Fibroblast of lung (primary cell): Measurements from ENCODE around the gene TDRD9. TPM values are rescaled to one million over a fixed set of nuclear protein-coding genes. Genes with fewer than 3 reads are reported as not detected.

Experiments used
- DNase-seq, 2 donors: peaks; one replicate each; pipeline versions ENCODE4 v3.0.0 to v3.0.0-alpha.2; 2010; ENCODE audit warnings: low read depth in 2 of 2
- H2AFZ ChIP-seq: 2 replicates; pipeline ENCODE4 v1.5.1; 2012; ENCODE audit warnings: low read length, control low read depth, inconsistent platforms
- H3K27ac ChIP-seq: 2 replicates; pipeline ENCODE4 v1.5.1; 2011; ENCODE audit warnings: low read length, control low read depth; ENCODE audit not compliant: insufficient read depth
- H3K27me3 ChIP-seq: 2 replicates; pipeline ENCODE4 v1.5.1; 2011; ENCODE audit warnings: mild to moderate bottlenecking, low read length; ENCODE audit not compliant: control insufficient read depth, insufficient read depth
- H3K36me3 ChIP-seq: 2 replicates; pipeline ENCODE4 v1.5.1; 2011; ENCODE audit warnings: low read length; ENCODE audit not compliant: control insufficient read depth, insufficient read depth
- H3K4me1 ChIP-seq: 2 replicates; pipeline ENCODE4 v1.5.1; 2011; ENCODE audit warnings: low read length; ENCODE audit not compliant: control insufficient read depth, insufficient read depth; ENCODE audit errors: extremely low read depth
- H3K4me2 ChIP-seq: 2 replicates; pipeline ENCODE4 v1.5.1; 2011; ENCODE audit warnings: low read length, control low read depth; ENCODE audit not compliant: insufficient read depth; ENCODE audit errors: extremely low read depth
- H3K4me3 ChIP-seq, 4 experiments: fragments of 200-600 bp in 1 of 4; sonication (generic) in 1 of 4; replicated peaks in 1 of 4; 2 replicates each; pipeline ENCODE4 v1.5.1; 2011 to 2016; ENCODE audit warnings: low read length in 4 of 4, low read depth in 3 of 4, mild to moderate bottlenecking in 3 of 4, control low read depth in 2 of 4, inconsistent platforms in 1 of 4, mixed read lengths in 1 of 4; ENCODE audit not compliant: insufficient read depth in 1 of 4; ENCODE audit errors: control extremely low read depth in 1 of 4
- H3K79me2 ChIP-seq: 2 replicates; pipeline ENCODE4 v1.5.1; 2012; ENCODE audit warnings: mild to moderate bottlenecking, low read length, inconsistent platforms; ENCODE audit not compliant: control insufficient read depth, insufficient read depth
- H3K9ac ChIP-seq: 2 replicates; pipeline ENCODE4 v1.5.1; 2011; ENCODE audit warnings: mild to moderate bottlenecking, low read length, control low read depth; ENCODE audit not compliant: insufficient read depth
- H3K9me3 ChIP-seq: 2 replicates; pipeline ENCODE4 v1.5.1; 2012; ENCODE audit warnings: low read depth, low read length; ENCODE audit not compliant: control insufficient read depth, insufficient read depth
- H4K20me1 ChIP-seq: 2 replicates; pipeline ENCODE4 v1.5.1; 2011; ENCODE audit warnings: low read length; ENCODE audit not compliant: control insufficient read depth, insufficient read depth; ENCODE audit errors: extremely low read depth
- CTCF ChIP-seq, 2 donors: IDR thresholded peaks in 1 of 2; conservative IDR thresholded peaks in 1 of 2; 1 replicate in 1 of 2; 2 replicates in 1 of 2; pipeline ENCODE4 v1.5.1; 2011 to 2012; ENCODE audit warnings: low read length in 2 of 2, control low read depth in 1 of 2, inconsistent platforms in 1 of 2, low read depth in 1 of 2, mild to moderate bottlenecking in 1 of 2
- EZH2 ChIP-seq: IDR thresholded peaks from 2 replicates; pipeline ENCODE4 v1.5.1; 2012; ENCODE audit warnings: low read length, control low read depth, mild to moderate bottlenecking; ENCODE audit errors: missing control alignments
- polyA plus RNA-seq, 2 donors: library from polyadenylated mRNA; depleted of rRNA in 1 of 2; stranded (reverse) in 1 of 2; unstranded in 1 of 2; fragments of >200 nt; gene quantifications; 2 replicates each; pipeline ENCODE4 v1.2.1, GENCODE V29; 2011 to 2012; ENCODE audit warnings: missing spikeins in 1 of 2
- total RNA-seq: library from RNA; depleted of rRNA; stranded (reverse); fragments of >200 nt; gene quantifications from 2 replicates; pipeline ENCODE4 v1.2.1, GENCODE V29; 2014

TDRD9 gene
- total and polyA plus RNA-seq, 2 donors (not counting 1 experiment from before 2014, with no cell fraction given), result 0.28 to 0.50 TPM

- TF ChIP-seq CTCF (conservative IDR thresholded peaks at IDR 0.05 in 1 of 2, IDR thresholded peaks at IDR 0.05 in 1 of 2; ENCODE audit: low read depth in 1 of 2, low read length in 2 of 2) (no peak), EZH2 (no peak)
- H4K20me1 ChIP-seq, result no peaks in the 10 kb centered on the region
Observed at GRCh38 chr14:104030958-104031357, 102.7 kb downstream of the TDRD9 start.

GRCh38 chr14:104031384-104031783 is 103.1 kb downstream of the TDRD9 start:
- Histone ChIP-seq H3K79me2 (no peaks in the 10 kb centered on the region), H3K36me3 (no peaks in the 10 kb centered on the region)
- DNase-seq, result no peak

More at GRCh38 chr14:104030958-104031357, 102.7 kb downstream of the TDRD9 start:
- H3K9ac ChIP-seq, result no peak overlapping the region
- no peaks in the 10 kb centered on the region for H3K9me3 ChIP-seq
- DNase-seq, result no peak
- no peaks in the 10 kb centered on the region for H3K4me1 ChIP-seq
- no peaks in the 10 kb centered on the region for H3K27me3 ChIP-seq
- H3K27ac ChIP-seq, result no peak overlapping the region
- H3K79me2 ChIP-seq, result no peaks in the 10 kb centered on the region
- no peak overlapping the region for H3K4me2 ChIP-seq
- no peak overlapping the region for H2AFZ ChIP-seq
- H3K4me3 ChIP-seq, result no peak overlapping the region
- no peaks in the 10 kb centered on the region for H3K36me3 ChIP-seq

GRCh38 chr14:104034976-104035699 is 106.9 kb downstream of the TDRD9 start:
- H3K9me3 ChIP-seq, result no peaks in the 10 kb centered on the region
- DNase-seq, result peak in 1 of 2 donors; percentile 2
- H3K9ac ChIP-seq, result no peak overlapping the region
- TF ChIP-seq EZH2 (no peak), CTCF (conservative IDR thresholded peaks at IDR 0.05 in 1 of 2, IDR thresholded peaks at IDR 0.05 in 1 of 2; ENCODE audit: low read depth in 1 of 2, low read length in 2 of 2) (no peak)
- H2AFZ ChIP-seq, result no peak overlapping the region
- H3K36me3 ChIP-seq, result no peaks in the 10 kb centered on the region
- H3K4me3 ChIP-seq, result no peak overlapping the region
- H3K4me2 ChIP-seq, result no peak overlapping the region
- H3K27me3 ChIP-seq, result no peaks in the 10 kb centered on the region
- H4K20me1 ChIP-seq, result no peaks in the 10 kb centered on the region
- no peak overlapping the region for H3K27ac ChIP-seq
- no peaks in the 10 kb centered on the region for H3K79me2 ChIP-seq
- H3K4me1 ChIP-seq, result no peaks in the 10 kb centered on the region

More at GRCh38 chr14:104031384-104031783, 103.1 kb downstream of the TDRD9 start:
- no peak overlapping the region for H3K4me3 ChIP-seq
- no peak overlapping the region for H3K27ac ChIP-seq
- H3K9ac ChIP-seq, result no peak overlapping the region
- H3K4me2 ChIP-seq, result no peak overlapping the region
- H3K4me1 ChIP-seq, result no peaks in the 10 kb centered on the region
- no peaks in the 10 kb centered on the region for H3K27me3 ChIP-seq
- no peaks in the 10 kb centered on the region for H4K20me1 ChIP-seq
- H2AFZ ChIP-seq, result no peak overlapping the region
- H3K9me3 ChIP-seq, result no peaks in the 10 kb centered on the region
- no peak for TF ChIP-seq EZH2
